SK-N-SH (cell line): ENCODE data around the gene PPM1F. TPM values are rescaled to one million over a fixed set of nuclear protein-coding genes. Genes with fewer than 3 reads are reported as not detected.

Experiments
- CTCF ChIA-PET: fragments of 300-600, 350-600 bp; formaldehyde crosslinking; extraction: SDS; loops from one replicate; lab custom pipeline; 2021; lab: Yijun Ruan, JAX
- POLR2A ChIA-PET: fragments of 350-600 bp; sonication (Branson Sonifier 250); formaldehyde crosslinking; extraction: SDS; loops from one replicate; lab custom pipeline; 2020; ENCODE audit warnings: antibody characterized with exemption, inconsistent platforms; lab: Yijun Ruan, JAX
- DNase-seq: peaks from one replicate; pipeline ENCODE4 v3.0.0; 2012
- H2AFZ ChIP-seq: fragments of 200-600 bp; sonication (generic); 2 replicates; pipeline ENCODE4 v1.8.1; 2016; ENCODE audit warnings: antibody characterized with exemption, mild to moderate bottlenecking, low read depth
- H3F3A ChIP-seq: fragments of 200-600 bp; sonication (generic); replicated peaks from 2 replicates; pipeline ENCODE3; 2016; ENCODE audit warnings: antibody characterized with exemption, mild to moderate bottlenecking; ENCODE audit not compliant: insufficient read depth
- H3K27ac ChIP-seq, 2 experiments: fragments of 200-500 bp in 1 of 2; fragments of 200-600 bp in 1 of 2; sonication (Bioruptor generic) in 1 of 2; sonication (generic), shearing (Covaris generic) in 1 of 2; 2 replicates each; pipeline versions ENCODE4 v1.5.1 to v1.6.1; 2014 to 2016; ENCODE audit warnings: low read depth in 2 of 2, inconsistent platforms in 1 of 2, low read length in 1 of 2, mild to moderate bottlenecking in 1 of 2, mixed read lengths in 1 of 2
- H3K27me3 ChIP-seq: fragments of 200-600 bp; sonication (generic), shearing (Covaris generic); 2 replicates; pipeline ENCODE4 v1.6.1; 2016; ENCODE audit warnings: mixed run types; ENCODE audit not compliant: insufficient read depth
- H3K36me3 ChIP-seq, 2 experiments: fragments of 200-500 bp in 1 of 2; fragments of 200-600 bp in 1 of 2; sonication (Bioruptor generic) in 1 of 2; sonication (generic) in 1 of 2; replicated peaks in 1 of 2; 2 replicates each; pipeline versions ENCODE3 to v1.5.1; 2014 to 2016; ENCODE audit warnings: low read length in 1 of 2, mild to moderate bottlenecking in 1 of 2; ENCODE audit not compliant: insufficient read depth in 2 of 2, control insufficient read depth in 1 of 2
- H3K4me1 ChIP-seq, 2 experiments: fragments of 200-500 bp in 1 of 2; fragments of 200-600 bp in 1 of 2; sonication (Bioruptor generic) in 1 of 2; sonication (generic), shearing (Covaris generic) in 1 of 2; 2 replicates each; pipeline versions ENCODE4 v1.5.1 to v1.6.1; 2014 to 2016; ENCODE audit warnings: low read depth in 1 of 2, low read length in 1 of 2, mixed run types in 1 of 2; ENCODE audit not compliant: insufficient read depth in 2 of 2, control insufficient read depth in 1 of 2
- H3K4me2 ChIP-seq: fragments of 200-600 bp; sonication (generic), shearing (Covaris generic); 2 replicates; pipeline ENCODE4 v1.6.1; 2017; ENCODE audit warnings: mixed run types
- H3K4me3 ChIP-seq, 2 experiments: fragments of 200-500 bp in 1 of 2; fragments of 200-600 bp in 1 of 2; sonication (Bioruptor generic) in 1 of 2; sonication (generic), shearing (Covaris generic) in 1 of 2; 2 replicates each; pipeline versions ENCODE4 v1.5.1 to v1.8.1; 2014 to 2016; ENCODE audit warnings: low read depth in 2 of 2, inconsistent platforms in 1 of 2, low read length in 1 of 2, mild to moderate bottlenecking in 1 of 2, mixed read lengths in 1 of 2, moderate library complexity in 1 of 2
- H3K79me2 ChIP-seq: fragments of 200-600 bp; sonication (generic); 2 replicates; pipeline ENCODE4 v1.8.1; 2017; ENCODE audit warnings: mild to moderate bottlenecking; ENCODE audit not compliant: insufficient read depth
- H3K9ac ChIP-seq: fragments of 200-600 bp; sonication (generic); 2 replicates; pipeline ENCODE4 v1.6.1; 2017; ENCODE audit warnings: mixed run types
- H3K9me2 ChIP-seq: fragments of 200-600 bp; sonication (generic); 2 replicates; pipeline ENCODE4 v1.6.1; 2017; ENCODE audit warnings: mixed run types
- H3K9me3 ChIP-seq: fragments of 200-600 bp; sonication (generic); 2 replicates; pipeline ENCODE4 v1.6.1; 2017; ENCODE audit warnings: mixed run types, mild to moderate bottlenecking, moderate library complexity
- H4K20me1 ChIP-seq: fragments of 200-600 bp; sonication (generic); 2 replicates; pipeline ENCODE4 v1.6.1; 2017; ENCODE audit warnings: mild to moderate bottlenecking, mixed run types; ENCODE audit not compliant: insufficient read depth
- EZH2phosphoT487 ChIP-seq: fragments of 200-600 bp; sonication (generic); IDR thresholded peaks from 2 replicates; pipeline ENCODE4 v1.6.1; 2017; ENCODE audit warnings: low read depth, mixed run types, mild to moderate bottlenecking, antibody characterized with exemption, moderate library complexity, borderline replicate concordance
- FOSL2 ChIP-seq: IDR thresholded peaks from 2 replicates; pipeline ENCODE4 v1.4.0; 2012; ENCODE audit warnings: low read depth, mild to moderate bottlenecking, moderate library complexity, borderline replicate concordance
- FOXJ3 ChIP-seq: sonication (generic); formaldehyde crosslinking; IDR thresholded peaks from 2 replicates; pipeline ENCODE4 v1.5.1; 2020; ENCODE audit warnings: mild to moderate bottlenecking, missing genetic modification reagents
- FOXM1 ChIP-seq: IDR thresholded peaks from 2 replicates; pipeline ENCODE4 v1.4.0; 2012; ENCODE audit warnings: low read depth, mild to moderate bottlenecking
- MXI1 ChIP-seq: IDR thresholded peaks from 2 replicates; pipeline ENCODE4 v1.6.1; 2012; ENCODE audit warnings: mild to moderate bottlenecking, low read depth, low read length, improper control_type of control experiment
- NFIC ChIP-seq: IDR thresholded peaks from 2 replicates; pipeline ENCODE4 v1.4.0; 2012; ENCODE audit warnings: borderline replicate concordance
- RCOR1 ChIP-seq: fragments of 150-350 bp; IDR thresholded peaks from 2 replicates; pipeline ENCODE4 v1.6.1; 2017; ENCODE audit warnings: antibody characterized with exemption, low read length
- RFX5 ChIP-seq: IDR thresholded peaks from 2 replicates; pipeline ENCODE4 v1.6.1; 2012; ENCODE audit warnings: mild to moderate bottlenecking, improper control_type of control experiment, low read length
- SIN3A ChIP-seq: IDR thresholded peaks from 2 replicates; pipeline ENCODE4 v1.6.1; 2012; ENCODE audit warnings: low read depth, mild to moderate bottlenecking, low read length, moderate library complexity, borderline replicate concordance
- TCF12 ChIP-seq: IDR thresholded peaks from 2 replicates; pipeline ENCODE4 v1.4.0; 2012
- YY1 ChIP-seq: IDR thresholded peaks from 2 replicates; pipeline ENCODE4 v1.4.0; 2012; ENCODE audit warnings: low read depth, mild to moderate bottlenecking
- WGBS: methylation state at CpG from one replicate; pipeline ENCODE4 v1.1.6; 2017; ENCODE audit warnings: low lambda C conversion rate; 5-methylcytosine and 5-hydroxymethylcytosine counted together
- polyA plus RNA-seq, 3 experiments: library from polyadenylated mRNA; depleted of rRNA; stranded (reverse); fragments of >200 nt; gene quantifications; 2 replicates each; pipeline ENCODE4 v1.2.3, GENCODE V29; 2012
- TF ChIP-seq, protein P1 (sequence below): fragments of 150-350 bp; IDR thresholded peaks from 2 replicates; pipeline ENCODE4 v1.6.1; 2017; ENCODE audit warnings: antibody characterized with exemption, low read length, low read depth, borderline replicate concordance
- TF ChIP-seq, protein P2 (sequence below): fragments of 200-600 bp; sonication (generic); IDR thresholded peaks from 2 replicates; pipeline ENCODE4 v1.6.1; 2017; ENCODE audit warnings: antibody characterized with exemption, mild to moderate bottlenecking, moderate library complexity

Gene PPM1F
- polyA plus RNA-seq, 1 of the 3 experiments (the other 2 are of a cell fraction): 29.6 TPM

DNA sequence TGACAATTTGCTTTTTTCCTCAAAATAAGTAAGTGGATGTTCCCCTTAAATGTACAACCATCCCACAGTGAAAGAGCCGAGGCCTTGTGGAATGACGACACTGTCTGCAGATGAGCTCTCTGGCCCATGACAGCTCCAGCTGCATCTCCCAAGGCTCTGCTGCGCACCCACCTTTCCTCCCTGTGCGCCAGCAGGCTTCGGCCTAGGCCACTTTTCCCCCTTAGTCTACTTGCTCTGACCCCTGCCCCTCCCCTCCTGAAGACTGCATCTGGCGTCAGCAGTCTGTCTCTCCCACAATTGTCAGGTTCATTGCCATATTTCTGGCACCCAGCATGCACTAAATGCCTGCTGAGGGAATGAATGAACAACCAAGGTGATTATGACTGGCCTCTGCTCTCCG, 27.9 kb upstream of the PPM1F start:
- no peak overlapping the region for H3K4me3 ChIP-seq
- no peaks in the 10 kb centered on the region for H3K9me2 ChIP-seq
- no peak overlapping the region for H2AFZ ChIP-seq
- H3K36me3 ChIP-seq: peaks cover 0 to 10% of the 10 kb centered on the region in 2 experiments
- POLR2A ChIA-PET: no interaction called here
- no peak overlapping the region for H3K27ac ChIP-seq
- no peaks in the 10 kb centered on the region for H3K27me3 ChIP-seq
- WGBS: 91% methylated on average over 7 of the region's 7 CpGs
- peaks cover 7 to 8% of the 10 kb centered on the region in 2 experiments; a peak in 1 of 4 replicates for H3K4me1 ChIP-seq
- CTCF ChIA-PET: interaction anchor here (2.0 to 3.5 kb wide), 2 partner anchors 8 to 28 kb away, joined by 12 to 48 read pairs; partner anchors contain the start of gene PPM1F
- H3K79me2 ChIP-seq: peaks cover 64% of the 10 kb centered on the region
- no peak overlapping the region for H3K9ac ChIP-seq
- TF ChIP-seq FOSL2 (no peak), FOXM1 (no peak), FOXJ3 (CRISPR knock-in tag) (no peak), EZH2phosphoT487 (no peak), SIN3A (no peak), NFIC (no peak), RCOR1 (no peak), YY1 (no peak), RFX5 (no peak), TCF12 (no peak)
- TF ChIP-seq, protein P1, sequence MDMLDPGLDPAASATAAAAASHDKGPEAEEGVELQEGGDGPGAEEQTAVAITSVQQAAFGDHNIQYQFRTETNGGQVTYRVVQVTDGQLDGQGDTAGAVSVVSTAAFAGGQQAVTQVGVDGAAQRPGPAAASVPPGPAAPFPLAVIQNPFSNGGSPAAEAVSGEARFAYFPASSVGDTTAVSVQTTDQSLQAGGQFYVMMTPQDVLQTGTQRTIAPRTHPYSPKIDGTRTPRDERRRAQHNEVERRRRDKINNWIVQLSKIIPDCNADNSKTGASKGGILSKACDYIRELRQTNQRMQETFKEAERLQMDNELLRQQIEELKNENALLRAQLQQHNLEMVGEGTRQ: no peak
- TF ChIP-seq, protein P2, sequence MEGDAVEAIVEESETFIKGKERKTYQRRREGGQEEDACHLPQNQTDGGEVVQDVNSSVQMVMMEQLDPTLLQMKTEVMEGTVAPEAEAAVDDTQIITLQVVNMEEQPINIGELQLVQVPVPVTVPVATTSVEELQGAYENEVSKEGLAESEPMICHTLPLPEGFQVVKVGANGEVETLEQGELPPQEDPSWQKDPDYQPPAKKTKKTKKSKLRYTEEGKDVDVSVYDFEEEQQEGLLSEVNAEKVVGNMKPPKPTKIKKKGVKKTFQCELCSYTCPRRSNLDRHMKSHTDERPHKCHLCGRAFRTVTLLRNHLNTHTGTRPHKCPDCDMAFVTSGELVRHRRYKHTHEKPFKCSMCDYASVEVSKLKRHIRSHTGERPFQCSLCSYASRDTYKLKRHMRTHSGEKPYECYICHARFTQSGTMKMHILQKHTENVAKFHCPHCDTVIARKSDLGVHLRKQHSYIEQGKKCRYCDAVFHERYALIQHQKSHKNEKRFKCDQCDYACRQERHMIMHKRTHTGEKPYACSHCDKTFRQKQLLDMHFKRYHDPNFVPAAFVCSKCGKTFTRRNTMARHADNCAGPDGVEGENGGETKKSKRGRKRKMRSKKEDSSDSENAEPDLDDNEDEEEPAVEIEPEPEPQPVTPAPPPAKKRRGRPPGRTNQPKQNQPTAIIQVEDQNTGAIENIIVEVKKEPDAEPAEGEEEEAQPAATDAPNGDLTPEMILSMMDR: no peak
- 0 out of 2 replicates have a peak, but pooled peaks cover 6% of the 10 kb centered on the region for H4K20me1 ChIP-seq
- H3K4me2 ChIP-seq: no peak overlapping the region; the same call in 1 of the 2 replicates
- H3K9me3 ChIP-seq: no peaks in the 10 kb centered on the region
- no peak for DNase-seq
- no peaks in the 10 kb centered on the region for H3F3A ChIP-seq

DNA sequence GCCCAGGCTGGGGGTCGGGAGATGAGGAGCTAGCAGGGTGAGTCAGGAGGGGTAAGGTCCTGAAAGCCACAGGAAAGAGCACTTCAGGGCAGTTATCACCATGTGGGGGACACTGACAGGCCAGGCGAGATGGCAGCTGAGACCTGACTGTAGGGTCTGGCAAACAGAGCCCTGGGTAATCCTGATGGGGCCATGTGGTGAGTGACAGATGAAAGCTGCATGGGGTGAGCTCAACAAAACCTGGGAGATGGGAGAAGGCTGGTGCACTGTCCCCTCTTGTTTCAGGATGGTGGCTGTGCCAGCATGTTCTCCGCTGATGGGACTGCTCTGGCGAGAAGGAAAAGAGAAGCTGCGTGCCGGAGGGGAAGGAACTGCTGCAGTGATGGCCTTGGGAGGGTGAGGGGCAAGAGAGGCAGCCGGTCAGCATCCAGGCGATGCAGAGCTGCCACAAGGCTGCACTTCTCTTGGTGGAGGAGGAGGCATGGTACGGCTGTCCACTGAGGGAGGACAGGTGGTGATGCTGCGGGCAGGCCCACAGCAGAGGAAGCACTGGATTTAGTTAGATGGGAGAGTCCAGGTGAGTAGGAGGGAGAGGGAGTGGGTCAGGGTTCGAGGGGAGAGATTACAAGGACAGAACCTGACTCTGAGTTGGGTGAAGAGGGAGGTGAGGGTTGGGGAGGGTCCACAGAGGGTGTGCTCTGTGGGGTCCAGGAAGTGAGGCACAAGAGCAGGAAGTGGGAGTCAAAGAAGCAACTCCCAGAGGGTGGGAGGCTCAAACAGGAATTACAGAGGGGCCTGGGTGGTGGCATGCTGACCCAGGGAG, 26.1 kb upstream of the PPM1F start:
- Histone ChIP-seq H3K4me1 (peaks cover 7 to 8% of the 10 kb centered on the region in 2 experiments; a peak in 1 of 4 replicates), H4K20me1 (0 out of 2 replicates have a peak, but pooled peaks cover 10% of the 10 kb centered on the region), H3K27ac (no peak overlapping the region), H3K4me2 (no peak overlapping the region)
- ChIA-PET POLR2A (no interaction called here), CTCF (interaction anchor here (1.1 kb wide), 1 partner anchor 26 kb away, joined by 4 read pairs; the partner anchor contains the start of gene PPM1F)
- TF ChIP-seq MXI1: peak; percentile 61; the same call in 1 of the 2 replicates
- no peak for TF ChIP-seq RCOR1
- TF ChIP-seq, all 33 proteins: peak for 1
- H3K36me3 ChIP-seq: peaks cover 0 to 28% of the 10 kb centered on the region in 2 experiments
- no peak overlapping the region for H3K4me3 ChIP-seq
- WGBS: 93% methylated on average over 10 of the region's 11 CpGs
- no peaks in the 10 kb centered on the region for H3F3A ChIP-seq
- DNase-seq: peak; percentile 16
- H3K27me3 ChIP-seq: no peaks in the 10 kb centered on the region
- peaks cover 66% of the 10 kb centered on the region for H3K79me2 ChIP-seq
- no peaks in the 10 kb centered on the region for H3K9me3 ChIP-seq
- no peak overlapping the region for H3K9ac ChIP-seq
- no peak overlapping the region for H2AFZ ChIP-seq
- no peaks in the 10 kb centered on the region for H3K9me2 ChIP-seq
